ENCODE measurements around the gene CEND1. TPM values are rescaled to one million over a fixed set of nuclear protein-coding genes. Genes with fewer than 3 reads are reported as not detected.

The CEND1 gene
- polyA plus RNA-seq, 1 donor (not counting 4 experiments of a cell fraction or from before 2014, with no cell fraction given), result not detected

- H4K20me1 ChIP-seq (ENCODE audit: control insufficient read depth, extremely low read depth, insufficient read depth, low read length), result peaks cover 19% of the 10 kb centered on the region
- peak overlapping the region; percentile 83 for H3K4me2 ChIP-seq (ENCODE audit: control insufficient read depth, extremely low read depth, insufficient read depth, low read depth, low read length)
- no peak for TF ChIP-seq EZH2 (IDR thresholded peaks at IDR 0.05; ENCODE audit: low read length)
- TF ChIP-seq CTCF (optimal IDR thresholded peaks at IDR 0.05 in 1 of 3, IDR thresholded peaks at IDR 0.05 in 1 of 3, conservative IDR thresholded peaks at IDR 0.05 in 1 of 3; ENCODE audit: extremely low read depth in 1 of 3, insufficient read depth in 2 of 3, low read length in 3 of 3), result peak in 2 of 3 experiments; percentile 15 to 45
- H3K79me2 ChIP-seq (ENCODE audit: control insufficient read depth, insufficient read depth, low read length), result peaks cover 39% of the 10 kb centered on the region
- no peaks in the 10 kb centered on the region for H3K9me3 ChIP-seq (ENCODE audit: control insufficient read depth, low read depth, low read length)
- H3K9ac ChIP-seq (ENCODE audit: control insufficient read depth, extremely low read depth, insufficient read depth, low read length), result peak overlapping the region; percentile 96
- DNase-seq (ENCODE audit: low read depth, low spot score) (no peak), FAIRE-seq (no peak)
- peaks cover 29 to 31% of the 10 kb centered on the region in 2 experiments for H3K36me3 ChIP-seq (ENCODE audit: control insufficient read depth in 2 of 2, extremely low read depth in 1 of 2, insufficient read depth in 2 of 2, low read length in 2 of 2)
- H3K4me1 ChIP-seq (ENCODE audit: control insufficient read depth, extremely low read depth, insufficient read depth, low read length), result peaks cover 20% of the 10 kb centered on the region
- H3K27me3 ChIP-seq (ENCODE audit: control insufficient read depth, extremely low read depth, insufficient read depth, low read length), result no peaks in the 10 kb centered on the region
- H2AFZ ChIP-seq (ENCODE audit: control insufficient read depth, low read length), result no peak overlapping the region
- H3K27ac ChIP-seq (ENCODE audit: control insufficient read depth, insufficient read depth, low read length), result peak overlapping the region; percentile 23
- dilution Hi-C loops (cut with MboI; ENCODE audit: extremely low pct_ligation_motif_present, low sequenced_read_pairs), result no loop called here
- H3K4me3 ChIP-seq (ENCODE audit: control insufficient read depth in 2 of 3, extremely low read depth in 1 of 3, insufficient read depth in 2 of 3, low read depth in 1 of 3, low read length in 3 of 3), result peak overlapping the region; percentile 81 to 98 (median 98)
- no peaks in the 10 kb centered on the region for H3K9me1 ChIP-seq (ENCODE audit: control insufficient read depth, extremely low read depth, insufficient read depth, low read length)
Observed at GRCh38 chr11:811446-812245, 21.8 kb upstream of the CEND1 start.

GRCh38 chr11:810040-810567 is 20.2 kb upstream of the CEND1 start:
- Histone ChIP-seq H2AFZ (ENCODE audit: control insufficient read depth, low read length) (no peak overlapping the region), H3K79me2 (ENCODE audit: control insufficient read depth, insufficient read depth, low read length) (peaks cover 39% of the 10 kb centered on the region)
- no peak for FAIRE-seq

More at GRCh38 chr11:810040-810567, 20.2 kb upstream of the CEND1 start:
- Histone ChIP-seq H3K4me2 (ENCODE audit: control insufficient read depth, extremely low read depth, insufficient read depth, low read depth, low read length) (peak overlapping the region; percentile 83), H3K9ac (ENCODE audit: control insufficient read depth, extremely low read depth, insufficient read depth, low read length) (peak overlapping the region; percentile 96), H3K36me3 (ENCODE audit: control insufficient read depth in 2 of 2, extremely low read depth in 1 of 2, insufficient read depth in 2 of 2, low read length in 2 of 2) (peaks cover 28 to 31% of the 10 kb centered on the region in 2 experiments), H3K27ac (ENCODE audit: control insufficient read depth, insufficient read depth, low read length) (peak overlapping the region; percentile 95), H4K20me1 (ENCODE audit: control insufficient read depth, extremely low read depth, insufficient read depth, low read length) (peaks cover 19% of the 10 kb centered on the region), H3K9me1 (ENCODE audit: control insufficient read depth, extremely low read depth, insufficient read depth, low read length) (no peaks in the 10 kb centered on the region), H3K27me3 (ENCODE audit: control insufficient read depth, extremely low read depth, insufficient read depth, low read length) (no peaks in the 10 kb centered on the region), H3K9me3 (ENCODE audit: control insufficient read depth, low read depth, low read length) (no peaks in the 10 kb centered on the region), H3K4me3 (ENCODE audit: control insufficient read depth in 2 of 3, extremely low read depth in 1 of 3, insufficient read depth in 2 of 3, low read depth in 1 of 3, low read length in 3 of 3) (peak overlapping the region; percentile 81 to 98 (median 98)), H3K4me1 (ENCODE audit: control insufficient read depth, extremely low read depth, insufficient read depth, low read length) (peaks cover 22% of the 10 kb centered on the region)
- TF ChIP-seq EZH2 (IDR thresholded peaks at IDR 0.05; ENCODE audit: low read length) (no peak), CTCF (optimal IDR thresholded peaks at IDR 0.05 in 1 of 3, IDR thresholded peaks at IDR 0.05 in 1 of 3, conservative IDR thresholded peaks at IDR 0.05 in 1 of 3; ENCODE audit: extremely low read depth in 1 of 3, insufficient read depth in 2 of 3, low read length in 3 of 3) (no peak)
- no peak for DNase-seq (ENCODE audit: low read depth, low spot score)
- dilution Hi-C loops (cut with MboI; ENCODE audit: extremely low pct_ligation_motif_present, low sequenced_read_pairs), result no loop called here

Measured in keratinocyte (primary cell).